ENCODE results near the gene TULP1. TPM values are rescaled to one million over a fixed set of nuclear protein-coding genes. Genes with fewer than 3 reads are reported as not detected.
"Not testable (repeated sequence)": the region's sequence is repeated elsewhere in the genome, so short reads cannot be mapped to it uniquely, and the experiment has no call there.

TULP1 gene
- total and polyA plus RNA-seq, 2 experiments from 2014 or later = not detected

GRCh38 chr6:35539223-35539622, 26.5 kb upstream of the TULP1 start:
- Histone ChIP-seq H4K20me1 (ENCODE audit: insufficient read depth) (no peaks in the 10 kb centered on the region), H3F3A (ENCODE audit: insufficient read depth) (no peaks in the 10 kb centered on the region), H3K9ac (no peak overlapping the region), H3K4me2 (ENCODE audit: unreplicated experiment) (no peak overlapping the region), H3K27ac (no peak overlapping the region), H3K4me1 (ENCODE audit: insufficient read depth) (no peaks in the 10 kb centered on the region), H3K9me3 (ENCODE audit: low read depth) (no peaks in the 10 kb centered on the region), H3K36me3 (ENCODE audit: low read depth) (no peaks in the 10 kb centered on the region), H3K4me3 (no peak overlapping the region), H3K27me3 (replicated peaks; ENCODE audit: insufficient read depth) (peaks cover 8% of the 10 kb centered on the region), H3K79me2 (ENCODE audit: insufficient read depth) (no peaks in the 10 kb centered on the region), H2AFZ (no peak overlapping the region), H3K9me2 (ENCODE audit: insufficient read depth) (no peaks in the 10 kb centered on the region)
- WGBS, 2 experiments (ENCODE audit: low coverage in 1 of 2, low lambda C conversion rate in 2 of 2, missing lambda C conversion rate in 2 of 2) = 47 to 48% methylated on average over 3 of the region's 3 CpGs
- no peak for TF ChIP-seq EZH2 (IDR thresholded peaks at IDR 0.05; ENCODE audit: insufficient read depth, poor library complexity, severe bottlenecking)
- no peak for TF ChIP-seq EZH2phosphoT487 (IDR thresholded peaks at IDR 0.05; ENCODE audit: insufficient read depth, low read depth)
- DNase-seq = no peak
- in situ Hi-C loops (cut with MboI) = no loop called here

- H3K9me2 ChIP-seq (ENCODE audit: insufficient read depth); H4K20me1 ChIP-seq (ENCODE audit: insufficient read depth); H3K27me3 ChIP-seq (replicated peaks; ENCODE audit: insufficient read depth); H3K27ac ChIP-seq; in situ Hi-C loops (cut with MboI); H3K4me3 ChIP-seq; H3K79me2 ChIP-seq (ENCODE audit: insufficient read depth); H3K4me1 ChIP-seq (ENCODE audit: insufficient read depth); H3K9ac ChIP-seq; H3K4me2 ChIP-seq (ENCODE audit: unreplicated experiment); H3K36me3 ChIP-seq (ENCODE audit: low read depth); DNase-seq; H2AFZ ChIP-seq; H3K9me3 ChIP-seq (ENCODE audit: low read depth); H3F3A ChIP-seq (ENCODE audit: insufficient read depth): not testable (repeated sequence)
- WGBS, 2 experiments (ENCODE audit: low coverage in 1 of 2, low lambda C conversion rate in 2 of 2, missing lambda C conversion rate in 2 of 2) = 58 to 71% methylated on average over 6 of the region's 6 CpGs
These were observed 23.2 kb upstream of the TULP1 start for GRCh38 chr6:35535847-35536246.

GRCh38 chr6:35534407-35535170, 21.9 kb upstream of the TULP1 start:
- DNase-seq = no peak

GRCh38 chr6:35533981-35534380, 21.3 kb upstream of the TULP1 start:
- Histone ChIP-seq H3K4me2 (ENCODE audit: unreplicated experiment) (no peak overlapping the region), H3K79me2 (ENCODE audit: insufficient read depth) (no peaks in the 10 kb centered on the region), H4K20me1 (ENCODE audit: insufficient read depth) (no peaks in the 10 kb centered on the region), H3K4me1 (ENCODE audit: insufficient read depth) (no peaks in the 10 kb centered on the region), H3K9me3 (ENCODE audit: low read depth) (no peaks in the 10 kb centered on the region), H3K27ac (no peak overlapping the region), H3K36me3 (ENCODE audit: low read depth) (no peaks in the 10 kb centered on the region), H3K9me2 (ENCODE audit: insufficient read depth) (no peaks in the 10 kb centered on the region), H3K27me3 (replicated peaks; ENCODE audit: insufficient read depth) (peaks cover 3% of the 10 kb centered on the region; the same call in 1 of the 2 replicates), H2AFZ (no peak overlapping the region), H3K4me3 (no peak overlapping the region), H3K9ac (no peak overlapping the region), H3F3A (ENCODE audit: insufficient read depth) (no peaks in the 10 kb centered on the region)
- 63 to 64% methylated on average over 6 of the region's 6 CpGs for WGBS, 2 experiments (ENCODE audit: low coverage in 1 of 2, low lambda C conversion rate in 2 of 2, missing lambda C conversion rate in 2 of 2)
- no peak for DNase-seq
- in situ Hi-C loops (cut with MboI) = no loop called here
- TF ChIP-seq EZH2phosphoT487 (IDR thresholded peaks at IDR 0.05; ENCODE audit: insufficient read depth, low read depth) (no peak), EZH2 (IDR thresholded peaks at IDR 0.05; ENCODE audit: insufficient read depth, poor library complexity, severe bottlenecking) (no peak)

More at GRCh38 chr6:35534407-35535170, 21.9 kb upstream of the TULP1 start:
- Histone ChIP-seq H3K36me3 (ENCODE audit: low read depth) (no peaks in the 10 kb centered on the region), H3K9ac (no peak overlapping the region), H3K4me3 (no peak overlapping the region), H3F3A (ENCODE audit: insufficient read depth) (no peaks in the 10 kb centered on the region), H3K9me2 (ENCODE audit: insufficient read depth) (no peaks in the 10 kb centered on the region), H3K27me3 (replicated peaks; ENCODE audit: insufficient read depth) (peaks cover 3% of the 10 kb centered on the region; the same call in 1 of the 2 replicates), H2AFZ (no peak overlapping the region), H3K79me2 (ENCODE audit: insufficient read depth) (no peaks in the 10 kb centered on the region), H3K4me1 (ENCODE audit: insufficient read depth) (no peaks in the 10 kb centered on the region), H3K27ac (no peak overlapping the region), H3K9me3 (ENCODE audit: low read depth) (no peaks in the 10 kb centered on the region), H3K4me2 (ENCODE audit: unreplicated experiment) (no peak overlapping the region), H4K20me1 (ENCODE audit: insufficient read depth) (no peaks in the 10 kb centered on the region)
- 30 to 31% methylated on average over 10 to 11 of the region's 11 CpGs for WGBS, 2 experiments (ENCODE audit: low coverage in 1 of 2, low lambda C conversion rate in 2 of 2, missing lambda C conversion rate in 2 of 2)
- in situ Hi-C loops (cut with MboI) = no loop called here
- TF ChIP-seq EZH2phosphoT487 (IDR thresholded peaks at IDR 0.05; ENCODE audit: insufficient read depth, low read depth) (no peak), EZH2 (IDR thresholded peaks at IDR 0.05; ENCODE audit: insufficient read depth, poor library complexity, severe bottlenecking) (no peak)
